Measurements from ENCODE around the gene ZNF530. TPM values are rescaled to one million over a fixed set of nuclear protein-coding genes. Genes with fewer than 3 reads are reported as not detected.

ZNF530 gene
- total RNA-seq, 1 experiment from 2014 or later = 8.2 TPM

DNA sequence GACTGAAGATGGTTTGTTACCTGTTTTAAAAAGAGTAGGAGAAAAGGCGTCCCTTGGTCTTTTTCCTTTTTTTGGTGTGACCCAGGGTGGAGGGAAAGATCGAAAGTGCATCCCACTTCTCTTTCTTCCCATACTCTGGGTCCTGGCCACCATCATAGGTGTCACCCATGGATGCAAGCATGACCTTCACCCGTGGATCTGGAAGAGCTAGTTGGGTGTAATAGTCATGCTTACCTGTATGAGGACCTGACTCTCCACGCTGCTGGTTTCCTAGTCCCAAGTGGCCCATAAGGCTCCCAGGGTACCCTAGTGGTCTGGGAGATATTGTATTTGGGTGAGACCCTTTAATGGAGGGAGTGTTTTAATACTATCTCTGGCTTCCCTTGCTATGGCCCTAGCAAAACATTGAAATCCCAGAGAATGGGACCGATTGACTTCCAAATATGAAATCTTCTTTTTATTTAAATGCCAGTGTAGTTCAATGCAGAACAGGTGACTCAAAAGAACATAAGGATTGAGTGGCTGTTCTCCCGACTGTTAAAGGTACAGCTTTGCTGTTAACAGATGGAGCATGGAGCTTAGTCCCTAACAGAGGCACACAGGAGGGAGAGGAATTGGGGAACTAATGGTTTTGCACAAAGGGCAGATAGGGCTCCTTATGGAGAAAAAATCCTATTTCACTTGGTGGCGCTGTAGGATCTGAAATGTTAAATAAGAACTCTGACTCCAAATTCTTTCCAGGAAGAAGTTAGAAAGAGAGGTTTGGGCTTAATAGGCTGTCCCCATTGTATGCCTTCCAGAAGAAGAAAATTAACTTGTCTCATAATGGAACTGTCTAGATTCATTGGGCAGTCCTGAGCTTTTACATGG is 33.1 kb upstream of the ZNF530 start:
- H3K27ac Mint-ChIP-seq (ENCODE audit: unreplicated experiment) = no peak overlapping the region
- H3K36me3 Mint-ChIP-seq (ENCODE audit: insufficient read depth, unreplicated experiment) = peaks cover 9% of the 10 kb centered on the region
- H3K4me1 Mint-ChIP-seq (ENCODE audit: low read depth, unreplicated experiment) = no peaks in the 10 kb centered on the region
- TF ChIP-seq CTCF (IDR thresholded peaks at IDR 0.05; ENCODE audit: unreplicated experiment) = no peak
- no peak overlapping the region for H3K4me3 Mint-ChIP-seq (ENCODE audit: low read depth, unreplicated experiment)
- CTCF ChIA-PET = no interaction called here
- intact Hi-C loops (cut with micrococcal nuclease; ENCODE audit: unreplicated experiment) = no loop called here
- DNase-seq = no peak
- no peaks in the 10 kb centered on the region for H3K27me3 Mint-ChIP-seq (ENCODE audit: unreplicated experiment)
- no TSS peak for BruUV-seq (replicated peaks)
- peaks cover 29% of the 10 kb centered on the region for H3K9me3 Mint-ChIP-seq (ENCODE audit: low read depth, unreplicated experiment)

DNA sequence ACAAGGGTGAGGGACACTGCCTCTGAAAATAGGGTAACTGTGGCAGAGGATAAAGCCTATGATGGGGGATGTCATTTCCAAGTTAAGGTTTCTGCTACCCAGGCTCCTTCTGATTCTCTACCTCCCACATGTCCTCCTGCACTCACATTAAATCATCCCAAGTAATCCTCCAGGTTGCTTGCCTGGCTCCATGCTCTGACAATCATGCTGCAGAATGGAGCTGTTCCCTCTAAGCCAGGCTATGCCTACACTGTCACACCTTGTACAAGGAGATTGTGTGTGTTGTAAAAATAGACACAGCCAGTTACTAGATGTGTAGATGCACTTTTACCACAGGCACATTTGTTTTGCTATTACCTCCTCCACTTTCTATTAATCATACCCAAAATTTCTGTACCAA is 29.0 kb upstream of the ZNF530 start:
- H3K27ac Mint-ChIP-seq (ENCODE audit: unreplicated experiment) = no peak overlapping the region
- H3K4me1 Mint-ChIP-seq (ENCODE audit: low read depth, unreplicated experiment) = no peaks in the 10 kb centered on the region
- no peaks in the 10 kb centered on the region for H3K27me3 Mint-ChIP-seq (ENCODE audit: unreplicated experiment)
- BruUV-seq (replicated peaks) = no TSS peak
- H3K9me3 Mint-ChIP-seq (ENCODE audit: low read depth, unreplicated experiment) = peaks cover 29% of the 10 kb centered on the region
- CTCF ChIA-PET = interaction anchor here (0.6 kb wide), 1 partner anchor 10 kb away, joined by 5 read pairs; no protein-coding TSS in a partner anchor
- H3K36me3 Mint-ChIP-seq (ENCODE audit: insufficient read depth, unreplicated experiment) = peaks cover 29% of the 10 kb centered on the region
- no peak for DNase-seq
- no peak overlapping the region for H3K4me3 Mint-ChIP-seq (ENCODE audit: low read depth, unreplicated experiment)
- no peak for TF ChIP-seq CTCF (IDR thresholded peaks at IDR 0.05; ENCODE audit: unreplicated experiment)
- intact Hi-C loops (cut with micrococcal nuclease; ENCODE audit: unreplicated experiment) = no loop called here

- Mint-ChIP-seq H3K27ac (ENCODE audit: unreplicated experiment) (no peak overlapping the region), H3K27me3 (ENCODE audit: unreplicated experiment) (no peaks in the 10 kb centered on the region), H3K36me3 (ENCODE audit: insufficient read depth, unreplicated experiment) (peaks cover 42% of the 10 kb centered on the region), H3K4me3 (ENCODE audit: low read depth, unreplicated experiment) (no peak overlapping the region), H3K9me3 (ENCODE audit: low read depth, unreplicated experiment) (peaks cover 34% of the 10 kb centered on the region), H3K4me1 (ENCODE audit: low read depth, unreplicated experiment) (peaks cover 8% of the 10 kb centered on the region)
- intact Hi-C loops (cut with micrococcal nuclease; ENCODE audit: unreplicated experiment) = no loop called here
- CTCF ChIA-PET = no interaction called here
- TF ChIP-seq CTCF (IDR thresholded peaks at IDR 0.05; ENCODE audit: unreplicated experiment) = no peak
- no peak for DNase-seq
- BruUV-seq (replicated peaks) = no TSS peak
Observed at GRCh38 chr19:57572415-57572947, 27.2 kb upstream of the ZNF530 start.

- intact Hi-C loops (cut with micrococcal nuclease; ENCODE audit: unreplicated experiment) = no loop called here
- Mint-ChIP-seq H3K9me3 (ENCODE audit: low read depth, unreplicated experiment) (peaks cover 30% of the 10 kb centered on the region), H3K36me3 (ENCODE audit: insufficient read depth, unreplicated experiment) (peaks cover 52% of the 10 kb centered on the region), H3K27ac (ENCODE audit: unreplicated experiment) (no peak overlapping the region), H3K27me3 (ENCODE audit: unreplicated experiment) (no peaks in the 10 kb centered on the region), H3K4me1 (ENCODE audit: low read depth, unreplicated experiment) (peaks cover 12% of the 10 kb centered on the region), H3K4me3 (ENCODE audit: low read depth, unreplicated experiment) (no peak overlapping the region)
- CTCF ChIA-PET = no interaction called here
- no TSS peak for BruUV-seq (replicated peaks)
- DNase-seq = no peak
- TF ChIP-seq CTCF (IDR thresholded peaks at IDR 0.05; ENCODE audit: unreplicated experiment) = no peak
Observed at GRCh38 chr19:57576661-57577060, 23.0 kb upstream of the ZNF530 start.
